Hepatocyte (in vitro differentiated cells): Measurements from ENCODE around the gene MMP8.

Source experiments
- CTCF ChIP-seq: fragments of 200-600 bp; sonication (generic); IDR thresholded peaks from 2 replicates; pipeline ENCODE4 v1.5.1; 2016; ENCODE audit warnings: antibody characterized with exemption, mild to moderate bottlenecking; ENCODE audit not compliant: poor library complexity
- EZH2 ChIP-seq: fragments of 200-600 bp; sonication (generic); IDR thresholded peaks from 2 replicates; pipeline ENCODE4 v1.6.1; 2016; ENCODE audit warnings: antibody characterized with exemption, mild to moderate bottlenecking, borderline replicate concordance
- EZH2phosphoT487 ChIP-seq: fragments of 200-600 bp; sonication (generic); IDR thresholded peaks from one replicate; pipeline ENCODE4 v1.6.1; 2018; ENCODE audit warnings: antibody characterized with exemption, mild to moderate bottlenecking, low read depth, moderate library complexity; ENCODE audit not compliant: unreplicated experiment, severe bottlenecking

DNA sequence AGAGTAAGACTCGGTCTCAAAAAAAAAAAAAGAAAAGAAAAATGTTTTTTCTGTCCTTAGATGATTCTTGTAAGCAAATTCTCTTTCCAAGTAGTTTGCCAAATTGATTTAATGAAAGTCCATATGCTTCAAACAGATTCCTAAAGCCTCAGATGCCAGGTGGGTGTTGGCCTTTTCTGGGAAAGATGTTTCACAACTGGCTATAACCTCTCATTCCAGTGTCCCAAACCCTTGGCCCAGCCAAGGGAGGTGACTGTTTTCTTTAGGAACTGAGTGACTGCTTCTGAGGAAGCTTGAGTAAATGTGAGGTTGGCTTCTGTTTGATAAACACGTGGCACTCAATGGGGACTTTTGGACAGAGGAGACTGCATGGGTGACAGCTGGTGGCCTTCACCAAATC is 46.7 kb downstream of the MMP8 start:
- TF ChIP-seq CTCF (no peak), EZH2phosphoT487 (no peak), EZH2 (no peak)
